ENCODE data around the gene USF2.
A peak's percentile ranks its signal among the peaks of the same experiment; 100 is the strongest.

The USF2 gene

DNA sequence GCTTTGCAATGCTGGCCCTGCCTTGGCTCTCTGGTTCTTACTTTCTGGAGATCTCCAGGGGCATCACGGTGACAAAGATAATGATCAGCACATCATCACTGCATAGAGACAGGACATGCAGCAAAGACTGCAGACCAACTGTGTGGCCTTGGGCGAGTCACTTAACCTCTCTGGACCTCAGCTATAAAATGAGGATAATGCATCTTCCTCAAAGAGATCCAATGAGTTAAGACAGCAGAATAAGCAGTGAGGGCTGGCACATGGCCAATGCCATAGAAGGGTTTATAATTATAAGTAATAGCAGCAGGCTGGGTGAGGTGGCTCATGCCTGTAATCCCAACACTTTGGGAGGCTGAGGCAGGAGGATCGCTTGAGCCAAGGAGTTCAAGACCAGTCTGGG is 25.6 kb downstream of the USF2 start:
- TF ChIP-seq CTCF (conservative IDR thresholded peaks at IDR 0.05; ENCODE audit: low read depth, low read length): no peak
- peak; percentile 13 for DNase-seq (ENCODE audit: low read depth)
- H3K4me3 ChIP-seq (ENCODE audit: low read depth, low read length): no peak overlapping the region

GRCh38 chr19:35294859-35295791 is 26.4 kb downstream of the USF2 start:
- no peak overlapping the region for H3K4me3 ChIP-seq (ENCODE audit: low read depth, low read length)
- DNase-seq (ENCODE audit: low read depth): peak; percentile 25
- TF ChIP-seq CTCF (conservative IDR thresholded peaks at IDR 0.05; ENCODE audit: low read depth, low read length): no peak

DNA sequence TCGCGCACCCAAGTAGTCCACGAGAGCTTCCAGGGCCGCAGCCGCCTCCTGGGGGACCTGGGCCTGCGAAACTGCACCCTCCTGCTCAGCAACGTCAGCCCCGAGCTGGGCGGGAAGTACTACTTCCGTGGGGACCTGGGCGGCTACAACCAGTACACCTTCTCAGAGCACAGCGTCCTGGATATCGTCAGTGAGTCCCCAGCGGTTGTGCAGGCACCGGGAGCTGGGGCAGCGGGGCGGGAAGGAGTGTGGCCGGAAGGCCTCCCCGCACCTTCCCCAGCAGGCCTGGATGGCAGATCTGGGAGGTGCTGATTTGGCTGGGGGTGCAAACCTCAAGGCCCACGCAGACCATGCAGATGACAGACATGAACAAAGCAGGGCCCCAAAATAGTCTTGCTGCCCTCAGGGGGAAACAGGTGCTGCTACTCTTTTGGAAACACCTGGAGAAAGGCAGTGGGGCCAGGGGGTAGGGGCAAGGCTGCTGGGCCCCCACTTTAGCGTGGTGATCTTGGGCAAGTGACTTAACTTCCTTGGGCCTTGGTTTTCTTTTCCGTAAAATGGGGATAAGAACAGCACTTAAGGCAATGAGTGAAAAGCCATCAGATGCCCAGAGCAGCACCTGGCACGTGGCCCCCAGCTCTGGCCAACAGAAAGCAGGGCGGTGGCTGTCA is 27.2 kb downstream of the USF2 start:
- TF ChIP-seq CTCF (conservative IDR thresholded peaks at IDR 0.05; ENCODE audit: low read depth, low read length): no peak
- H3K4me3 ChIP-seq (ENCODE audit: low read depth, low read length): no peak overlapping the region
- no peak for DNase-seq (ENCODE audit: low read depth)

- no peak overlapping the region for H3K4me3 ChIP-seq (ENCODE audit: low read depth, low read length)
- TF ChIP-seq CTCF (conservative IDR thresholded peaks at IDR 0.05; ENCODE audit: low read depth, low read length): no peak
- no peak for DNase-seq (ENCODE audit: low read depth)
Observed at GRCh38 chr19:35296644-35297514, 28.1 kb downstream of the USF2 start.

GRCh38 chr19:35297515-35297848 is 28.7 kb downstream of the USF2 start:
- H3K4me3 ChIP-seq (ENCODE audit: low read depth, low read length): no peak overlapping the region
- DNase-seq (ENCODE audit: low read depth): no peak
- no peak for TF ChIP-seq CTCF (conservative IDR thresholded peaks at IDR 0.05; ENCODE audit: low read depth, low read length)

DNA sequence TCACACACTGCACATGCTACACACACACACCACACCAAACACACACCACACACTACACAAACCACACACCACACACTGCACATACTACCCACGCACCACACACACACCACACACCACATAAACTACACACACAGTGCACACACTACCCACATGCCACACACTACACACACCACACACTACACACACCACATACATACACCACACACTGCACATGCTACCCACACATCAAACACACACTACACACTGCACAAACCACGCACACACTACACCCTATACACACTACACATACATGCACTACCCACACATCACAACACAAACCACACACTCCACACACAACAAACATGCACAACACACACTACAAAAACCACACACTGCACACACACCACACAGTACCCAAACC is 29.2 kb downstream of the USF2 start:
- no peak overlapping the region for H3K4me3 ChIP-seq (ENCODE audit: low read depth, low read length)
- no peak for TF ChIP-seq CTCF (conservative IDR thresholded peaks at IDR 0.05; ENCODE audit: low read depth, low read length)
- DNase-seq (ENCODE audit: low read depth): no peak

All from choroid plexus epithelial cell (primary cell).